ENCODE measurements around the gene FHOD3. TPM values are rescaled to one million over a fixed set of nuclear protein-coding genes. Genes with fewer than 3 reads are reported as not detected.

Gene FHOD3
- total RNA-seq, 1 donor from 2014 or later, result 350 TPM

DNA sequence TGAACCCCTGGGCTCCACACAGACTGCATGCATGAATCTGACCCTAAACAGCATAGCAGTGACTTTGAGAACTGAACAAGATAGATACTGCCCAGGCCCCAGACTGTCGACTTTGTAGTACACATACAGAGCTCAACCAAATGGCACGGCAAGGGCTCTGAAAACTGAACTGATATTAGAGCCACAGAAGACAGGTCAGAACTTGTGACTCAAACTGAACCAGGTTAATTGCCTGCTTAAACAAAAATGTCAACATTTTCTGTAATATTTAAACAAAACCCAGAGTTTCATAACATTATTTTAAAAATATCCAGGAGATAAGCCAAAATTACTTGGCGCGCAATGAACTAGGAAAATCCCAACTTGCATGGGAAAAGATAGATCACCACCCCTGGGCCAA lies 271.0 kb downstream of the FHOD3 start:
- DNase-seq (ENCODE audit: missing footprints), result no peak
- intact Hi-C loops (cut with DNase I), result no loop called here
- ATAC-seq, result peak; percentile 69

GRCh38 chr18:36572135-36572856 lies 274.8 kb downstream of the FHOD3 start:
- ATAC-seq (peak; percentile 58), DNase-seq (ENCODE audit: missing footprints) (no peak)
- intact Hi-C loops (cut with DNase I), result loop anchor here (5.0 to 10.0 kb wide), 3 partner anchors 105 to 275 kb away; partner anchors contain the start of gene FHOD3

DNA sequence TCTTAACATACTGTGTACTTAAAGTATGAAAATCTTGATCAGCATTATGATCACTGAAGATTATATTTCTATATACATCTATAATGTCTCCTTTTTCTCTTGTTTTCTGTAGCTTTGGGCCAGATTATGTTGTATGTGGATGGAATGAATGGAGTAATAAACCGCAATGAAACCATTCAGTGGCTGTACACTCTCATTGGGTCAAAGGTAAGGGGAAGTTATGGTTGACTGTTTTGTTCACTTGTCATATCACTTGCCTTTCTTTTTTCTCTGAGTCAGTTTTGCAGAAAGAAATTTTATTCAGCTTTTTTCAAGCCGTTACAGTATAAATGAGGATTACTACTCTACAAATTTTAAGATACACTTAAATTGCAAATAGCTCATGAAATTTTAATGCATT lies 278.8 kb downstream of the FHOD3 start:
- ATAC-seq, result no peak
- intact Hi-C loops (cut with DNase I), result loop anchor here (10.0 kb wide), 1 partner anchor 172 kb away; no protein-coding TSS in a partner anchor
- DNase-seq (ENCODE audit: missing footprints), result no peak

DNA sequence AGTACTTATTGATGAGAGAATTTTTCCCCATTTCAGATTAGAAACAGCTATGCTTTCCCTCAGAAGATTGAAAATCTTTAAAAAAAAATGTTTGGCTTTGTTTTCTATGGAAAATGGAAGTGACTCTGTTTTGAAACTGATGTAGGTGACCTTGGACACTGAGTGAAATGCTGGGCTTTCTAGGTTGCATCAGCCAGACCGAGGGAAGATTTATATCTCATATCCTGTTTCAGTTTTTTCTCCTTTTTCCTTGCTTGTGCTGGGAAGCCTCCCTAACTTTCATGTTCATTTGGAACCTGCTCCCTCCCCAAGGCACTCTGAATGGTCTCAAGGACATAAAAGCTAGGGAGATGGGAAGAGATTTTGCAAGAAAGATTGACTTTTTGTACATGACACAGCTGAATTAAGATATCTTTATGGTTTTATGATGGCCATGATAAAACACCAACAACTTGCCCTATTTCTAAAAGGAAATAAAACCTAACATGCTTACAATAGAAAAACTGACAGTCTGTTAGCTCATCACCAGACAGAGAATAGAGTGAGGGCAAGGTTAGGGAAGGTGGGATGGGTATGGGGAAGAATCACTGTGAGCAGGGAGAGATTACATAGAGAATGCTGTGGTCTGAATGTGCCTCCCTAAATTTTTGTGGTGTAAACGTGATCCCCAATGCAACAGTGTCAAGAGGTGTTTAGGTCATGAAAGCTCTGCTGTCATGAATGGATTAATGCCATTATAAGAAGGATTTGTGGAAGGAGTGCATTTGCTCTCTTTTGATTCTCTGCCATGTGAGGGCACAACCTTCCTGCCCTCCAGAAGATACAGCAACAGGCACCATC lies 281.6 kb downstream of the FHOD3 start:
- ATAC-seq (no peak), DNase-seq (ENCODE audit: missing footprints) (no peak)
- intact Hi-C loops (cut with DNase I), result loop anchor here (10.0 kb wide), 1 partner anchor 174 kb away; no protein-coding TSS in a partner anchor

- intact Hi-C loops (cut with DNase I), result no loop called here
- ATAC-seq (peak; percentile 83), DNase-seq (ENCODE audit: missing footprints) (no peak)
Observed at GRCh38 chr18:36580266-36580665, 282.8 kb downstream of the FHOD3 start.

DNA sequence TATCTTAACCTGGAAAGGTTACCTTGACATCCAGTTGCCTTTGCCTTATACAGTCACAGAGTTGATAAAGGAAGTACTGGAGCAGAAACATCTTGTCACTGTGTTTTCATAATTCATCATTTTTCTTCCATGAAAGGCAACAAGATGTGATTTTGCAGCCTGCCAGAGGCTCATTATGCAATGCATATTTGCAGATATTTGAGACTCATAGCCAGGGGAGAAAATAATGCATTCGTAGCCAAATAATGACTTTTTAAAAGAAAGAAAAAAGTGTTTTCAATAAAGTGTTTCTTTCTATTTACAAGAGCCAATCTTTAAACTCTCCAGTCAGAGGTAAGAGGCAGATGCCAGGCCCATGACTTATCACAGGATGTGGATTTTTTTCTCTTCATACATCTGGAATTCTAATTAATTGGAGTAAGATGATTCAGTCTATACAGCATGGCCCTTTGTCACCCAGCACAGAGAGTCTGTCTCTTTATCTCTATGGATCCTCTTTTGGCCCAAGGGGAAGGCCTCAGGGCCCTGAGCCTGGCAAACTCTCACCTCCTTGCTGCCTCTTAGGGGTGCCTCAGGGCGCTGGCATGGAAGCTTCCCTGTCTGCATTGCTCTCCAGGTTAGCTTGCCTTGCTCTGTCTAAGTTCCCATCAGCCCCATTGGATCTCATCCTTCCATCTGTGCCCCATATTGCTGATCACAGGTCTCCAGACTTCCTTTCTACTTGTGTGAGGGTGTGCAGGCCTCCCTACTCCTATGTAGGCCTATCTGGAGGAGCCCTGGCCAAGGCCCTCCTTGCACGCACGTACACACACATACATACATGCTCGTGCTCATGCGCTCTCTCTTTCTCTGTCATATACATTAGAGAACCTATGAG lies 283.6 kb downstream of the FHOD3 start:
- no peak for DNase-seq (ENCODE audit: missing footprints)
- intact Hi-C loops (cut with DNase I), result no loop called here
- ATAC-seq, result peak; percentile 21

DNA sequence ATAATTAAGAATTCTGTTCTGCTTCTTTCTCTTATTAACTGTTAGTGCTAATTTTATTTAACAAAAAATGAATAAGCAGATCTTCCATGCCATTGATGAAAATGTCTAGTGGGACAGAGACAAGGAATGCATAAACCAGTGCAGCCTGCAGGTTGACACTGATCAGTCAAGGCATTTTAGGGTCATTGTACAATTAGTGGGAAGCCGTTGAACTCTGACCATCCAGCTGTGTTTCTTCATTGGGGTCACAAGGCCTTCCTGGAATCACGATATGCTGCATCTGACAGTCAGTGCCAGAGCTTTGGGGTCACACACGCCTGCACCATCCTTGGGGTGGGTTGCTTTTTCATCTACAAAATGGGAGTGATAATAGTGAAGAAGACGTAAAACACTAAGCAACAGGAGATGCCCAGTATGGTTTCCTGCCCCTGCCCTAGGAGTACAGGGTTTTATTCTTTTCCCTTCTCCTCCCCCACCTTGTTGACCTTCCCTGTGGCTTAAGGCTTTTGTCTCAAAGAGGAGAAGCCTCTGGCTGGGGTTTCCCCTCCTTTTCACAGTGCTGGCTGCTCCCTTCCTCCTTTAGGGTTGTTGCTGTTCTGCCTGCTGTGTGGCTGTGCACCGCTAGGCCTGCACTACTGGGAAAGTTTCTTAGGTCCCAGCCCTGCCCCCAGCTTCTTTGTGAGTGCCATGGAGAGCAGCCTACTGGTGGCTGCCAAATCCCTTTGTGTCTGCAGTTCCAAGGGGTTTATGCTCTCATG lies 285.7 kb downstream of the FHOD3 start:
- intact Hi-C loops (cut with DNase I), result no loop called here
- DNase-seq (ENCODE audit: missing footprints) (no peak), ATAC-seq (no peak)

- DNase-seq (ENCODE audit: missing footprints) (no peak), ATAC-seq (no peak)
- intact Hi-C loops (cut with DNase I), result loop anchor here (5.0 kb wide), 1 partner anchor 32 kb away; no protein-coding TSS in a partner anchor
Observed at GRCh38 chr18:36589857-36590543, 292.5 kb downstream of the FHOD3 start.

GRCh38 chr18:36590621-36591580 lies 293.4 kb downstream of the FHOD3 start:
- ATAC-seq (no peak), DNase-seq (ENCODE audit: missing footprints) (no peak)
- intact Hi-C loops (cut with DNase I), result no loop called here

- ATAC-seq (no peak), DNase-seq (ENCODE audit: missing footprints) (no peak)
- intact Hi-C loops (cut with DNase I), result no loop called here
Observed at GRCh38 chr18:36592282-36592681, 294.8 kb downstream of the FHOD3 start.

GRCh38 chr18:36593001-36593400 lies 295.5 kb downstream of the FHOD3 start:
- ATAC-seq (no peak), DNase-seq (ENCODE audit: missing footprints) (no peak)
- intact Hi-C loops (cut with DNase I), result no loop called here

- ATAC-seq, result no peak
- no peak for DNase-seq (ENCODE audit: missing footprints)
- intact Hi-C loops (cut with DNase I), result no loop called here
Observed at GRCh38 chr18:36593641-36594040, 296.1 kb downstream of the FHOD3 start.

GRCh38 chr18:36594621-36595020 lies 297.1 kb downstream of the FHOD3 start:
- ATAC-seq (peak; percentile 70), DNase-seq (ENCODE audit: missing footprints) (no peak)
- intact Hi-C loops (cut with DNase I), result no loop called here

DNA sequence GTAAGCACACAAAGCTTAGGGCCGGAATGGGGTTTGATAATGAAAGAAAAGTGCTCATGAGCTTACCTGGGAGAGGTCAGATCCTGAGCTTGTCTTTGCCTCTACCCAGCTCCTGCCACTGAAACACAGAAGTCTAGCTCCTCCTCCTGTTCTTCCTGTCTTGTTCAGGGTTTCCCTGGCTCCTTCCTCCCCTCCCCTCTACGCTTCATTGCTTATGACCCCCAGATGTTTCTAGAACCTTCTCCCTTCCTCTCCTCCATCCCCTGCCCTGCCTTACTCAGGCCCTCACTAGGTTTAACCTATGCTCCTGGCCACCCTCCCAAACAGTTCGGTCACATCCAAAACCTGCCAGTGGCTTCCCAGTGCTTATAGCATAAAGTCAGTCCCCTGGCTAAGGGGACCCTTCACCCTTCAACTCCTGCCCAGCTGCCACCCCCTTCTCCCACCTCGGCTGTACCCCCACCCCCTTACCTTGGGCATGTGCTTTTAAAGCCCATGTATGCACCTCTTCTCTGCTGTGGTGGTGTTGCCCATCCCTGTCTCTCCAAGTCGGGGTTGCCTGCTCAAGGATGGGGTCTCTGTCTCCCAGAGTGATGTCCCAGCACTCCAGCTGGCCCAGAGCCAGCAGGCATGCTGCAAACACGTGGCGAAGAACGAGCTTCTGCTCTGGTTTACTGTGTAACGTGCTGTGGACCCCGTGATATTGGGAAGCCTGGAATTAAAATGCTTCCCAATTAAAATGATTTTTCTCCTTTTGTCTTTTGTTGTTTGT lies 297.7 kb downstream of the FHOD3 start:
- no peak for DNase-seq (ENCODE audit: missing footprints)
- ATAC-seq, result no peak
- intact Hi-C loops (cut with DNase I), result no loop called here

DNA sequence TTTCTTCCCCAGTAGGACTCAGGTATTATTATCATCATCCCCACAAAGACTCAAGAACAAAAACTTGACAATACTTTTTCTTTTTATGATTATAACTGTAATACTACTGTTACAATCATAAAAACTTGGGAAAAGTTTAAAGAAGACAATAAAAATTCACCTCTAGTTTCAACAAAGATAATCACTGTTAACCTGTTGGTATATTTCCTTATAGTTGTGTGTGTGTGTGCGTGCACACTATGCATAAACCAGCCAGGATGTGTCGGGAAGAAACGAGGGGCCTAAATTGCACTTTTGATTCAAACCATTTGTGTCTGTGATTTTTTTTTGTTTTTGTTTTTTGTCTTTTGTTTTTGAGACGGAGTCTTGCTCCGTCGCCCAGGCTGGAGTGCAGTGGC lies 298.3 kb downstream of the FHOD3 start:
- ATAC-seq, result no peak
- intact Hi-C loops (cut with DNase I), result no loop called here
- no peak for DNase-seq (ENCODE audit: missing footprints)

- intact Hi-C loops (cut with DNase I), result no loop called here
- DNase-seq (ENCODE audit: missing footprints) (no peak), ATAC-seq (no peak)
Observed at GRCh38 chr18:36597636-36598035, 300.1 kb downstream of the FHOD3 start.
